ENCODE results near the gene SPATA12.

SPATA12 gene

GRCh38 chr3:57120451-57121174 lies 60.1 kb downstream of the SPATA12 start:
- DNase-seq = no peak

Measured in effector CD4-positive, alpha-beta T cell (primary cell).